Measurements from ENCODE around the gene EPHA6. TPM values are rescaled to one million over a fixed set of nuclear protein-coding genes. Genes with fewer than 3 reads are reported as not detected.

Gene EPHA6
- total and polyA plus RNA-seq, 10 of the 15 experiments (the other 5 are each of a cell fraction or from before 2014, with no cell fraction given) = not detected

- Histone ChIP-seq H3K36me3 (ENCODE audit: control insufficient read depth in 2 of 2, insufficient read depth in 2 of 2, low read length in 1 of 2) (no peaks in the 10 kb centered on the region), H3K4me1 (ENCODE audit: control insufficient read depth, insufficient read depth, low read length) (no peaks in the 10 kb centered on the region), H3K79me2 (ENCODE audit: control insufficient read depth, insufficient read depth, low read length) (no peaks in the 10 kb centered on the region), H3K4me3 (no peak overlapping the region), H4K20me1 (ENCODE audit: control insufficient read depth, insufficient read depth) (no peaks in the 10 kb centered on the region), H3K9ac (ENCODE audit: control insufficient read depth, insufficient read depth, low read length) (no peak overlapping the region), H3K9me3 (replicated peaks; ENCODE audit: control insufficient read depth, insufficient read depth, low read length) (no peaks in the 10 kb centered on the region), H3K27me3 (replicated peaks in 1 of 2; ENCODE audit: control insufficient read depth in 2 of 2, insufficient read depth in 2 of 2, low read length in 1 of 2) (no peaks in the 10 kb centered on the region), H3K27ac (ENCODE audit: control insufficient read depth, insufficient read depth) (no peak overlapping the region), H2AFZ (ENCODE audit: control insufficient read depth, low read depth, low read length) (no peak overlapping the region), H3K4me2 (ENCODE audit: control insufficient read depth, insufficient read depth) (no peak overlapping the region)
- in situ Hi-C loops (cut with MboI) (no loop called here), intact Hi-C loops (cut with micrococcal nuclease; ENCODE audit: unreplicated experiment) (no loop called here)
- WGBS (ENCODE audit: insufficient coverage, insufficient replicate concordance, low lambda C conversion rate, missing lambda C conversion rate) = 0% methylated on average over 1 of the region's 1 CpG
- FAIRE-seq (no peak), DNase-seq (ENCODE audit: low read depth, low spot score) (no peak), ATAC-seq (no peak)
- RAD21 ChIA-PET (ENCODE audit: unreplicated experiment) = no interaction called here
- CTCF ChIA-PET = no interaction called here
- TF ChIP-seq SRF (IDR thresholded peaks at IDR 0.05; ENCODE audit: low read depth in 2 of 2, low read length in 2 of 2) = no peak
- TF ChIP-seq, protein P1, sequence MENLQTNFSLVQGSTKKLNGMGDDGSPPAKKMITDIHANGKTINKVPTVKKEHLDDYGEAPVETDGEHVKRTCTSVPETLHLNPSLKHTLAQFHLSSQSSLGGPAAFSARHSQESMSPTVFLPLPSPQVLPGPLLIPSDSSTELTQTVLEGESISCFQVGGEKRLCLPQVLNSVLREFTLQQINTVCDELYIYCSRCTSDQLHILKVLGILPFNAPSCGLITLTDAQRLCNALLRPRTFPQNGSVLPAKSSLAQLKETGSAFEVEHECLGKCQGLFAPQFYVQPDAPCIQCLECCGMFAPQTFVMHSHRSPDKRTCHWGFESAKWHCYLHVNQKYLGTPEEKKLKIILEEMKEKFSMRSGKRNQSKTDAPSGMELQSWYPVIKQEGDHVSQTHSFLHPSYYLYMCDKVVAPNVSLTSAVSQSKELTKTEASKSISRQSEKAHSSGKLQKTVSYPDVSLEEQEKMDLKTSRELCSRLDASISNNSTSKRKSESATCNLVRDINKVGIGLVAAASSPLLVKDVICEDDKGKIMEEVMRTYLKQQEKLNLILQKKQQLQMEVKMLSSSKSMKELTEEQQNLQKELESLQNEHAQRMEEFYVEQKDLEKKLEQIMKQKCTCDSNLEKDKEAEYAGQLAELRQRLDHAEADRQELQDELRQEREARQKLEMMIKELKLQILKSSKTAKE (IDR thresholded peaks at IDR 0.05; ENCODE audit: low read depth, poor library complexity, severe bottlenecking) = no peak
- TF ChIP-seq NFIC (IDR thresholded peaks at IDR 0.05; ENCODE audit: low read depth, low read length) = no peak
- TF ChIP-seq BRCA1 (IDR thresholded peaks at IDR 0.05; ENCODE audit: low read depth, low read length) = no peak
- TF ChIP-seq RUNX3 (IDR thresholded peaks at IDR 0.05; ENCODE audit: low read length) = no peak
- TF ChIP-seq NR2C1 (IDR thresholded peaks at IDR 0.05) = no peak
- TF ChIP-seq NFYB (IDR thresholded peaks at IDR 0.05; ENCODE audit: insufficient read depth, low read depth, low read length) = no peak
- TF ChIP-seq SIN3A (IDR thresholded peaks at IDR 0.05; ENCODE audit: low read depth, low read length) = no peak
- TF ChIP-seq, protein P2, sequence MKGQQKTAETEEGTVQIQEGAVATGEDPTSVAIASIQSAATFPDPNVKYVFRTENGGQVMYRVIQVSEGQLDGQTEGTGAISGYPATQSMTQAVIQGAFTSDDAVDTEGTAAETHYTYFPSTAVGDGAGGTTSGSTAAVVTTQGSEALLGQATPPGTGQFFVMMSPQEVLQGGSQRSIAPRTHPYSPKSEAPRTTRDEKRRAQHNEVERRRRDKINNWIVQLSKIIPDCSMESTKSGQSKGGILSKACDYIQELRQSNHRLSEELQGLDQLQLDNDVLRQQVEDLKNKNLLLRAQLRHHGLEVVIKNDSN (IDR thresholded peaks at IDR 0.05; ENCODE audit: borderline replicate concordance, extremely low read length, insufficient read depth, low read depth, low read length) = no peak
- no peak for TF ChIP-seq IRF4 (IDR thresholded peaks at IDR 0.05; ENCODE audit: low read depth, low read length)
- TF ChIP-seq, protein P3, sequence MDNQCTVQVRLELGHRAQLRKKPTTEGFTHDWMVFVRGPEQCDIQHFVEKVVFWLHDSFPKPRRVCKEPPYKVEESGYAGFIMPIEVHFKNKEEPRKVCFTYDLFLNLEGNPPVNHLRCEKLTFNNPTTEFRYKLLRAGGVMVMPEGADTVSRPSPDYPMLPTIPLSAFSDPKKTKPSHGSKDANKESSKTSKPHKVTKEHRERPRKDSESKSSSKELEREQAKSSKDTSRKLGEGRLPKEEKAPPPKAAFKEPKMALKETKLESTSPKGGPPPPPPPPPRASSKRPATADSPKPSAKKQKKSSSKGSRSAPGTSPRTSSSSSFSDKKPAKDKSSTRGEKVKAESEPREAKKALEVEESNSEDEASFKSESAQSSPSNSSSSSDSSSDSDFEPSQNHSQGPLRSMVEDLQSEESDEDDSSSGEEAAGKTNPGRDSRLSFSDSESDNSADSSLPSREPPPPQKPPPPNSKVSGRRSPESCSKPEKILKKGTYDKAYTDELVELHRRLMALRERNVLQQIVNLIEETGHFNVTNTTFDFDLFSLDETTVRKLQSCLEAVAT (IDR thresholded peaks at IDR 0.05) = no peak
- no peak for TF ChIP-seq CBX5 (IDR thresholded peaks at IDR 0.05; ENCODE audit: low read depth)
- SMC1A ChIA-PET (ENCODE audit: uncharacterized antibody, unreplicated experiment) = interaction anchor here (0.6 kb wide), 1 partner anchor 18 kb away, joined by 3 read pairs; no protein-coding TSS in a partner anchor
- no TSS peak for BruUV-seq (replicated peaks)
- POLR2A ChIA-PET = no interaction called here
Observed at GRCh38 chr3:97388774-97389173, 574.4 kb downstream of the EPHA6 start.

Data from GM12878 (cell line).